HEK293 (cell line): Measurements from ENCODE around the gene MED13L.

ENCODE experiments used
- CTCF ChIA-PET: fragments of 350-600 bp; formaldehyde crosslinking; extraction: SDS; loops from one replicate; lab custom pipeline; 2021; ENCODE audit warnings: antibody characterized with exemption; lab: Yijun Ruan, JAX
- POLR2A ChIA-PET: fragments of 300-600 bp; formaldehyde crosslinking; extraction: SDS; loops from one replicate; lab custom pipeline; 2020; ENCODE audit warnings: antibody characterized with exemption, inconsistent platforms; lab: Yijun Ruan, JAX
- H3K27ac ChIP-seq: fragments of 200-500 bp; sonication (Bioruptor generic); 2 replicates; pipeline ENCODE4 v1.5.1; 2014; ENCODE audit warnings: low read depth, low read length, control low read depth, inconsistent platforms; ENCODE audit errors: extremely low read depth
- H3K36me3 ChIP-seq, 2 experiments: fragments of 200-500 bp in 1 of 2; sonication (Bioruptor generic) in 1 of 2; 1 replicate in 1 of 2; 2 replicates in 1 of 2; pipeline ENCODE4 v1.5.1; 2014 to 2017; ENCODE audit warnings: inconsistent platforms in 2 of 2, low read length in 2 of 2; ENCODE audit not compliant: control insufficient read depth in 2 of 2, insufficient read depth in 1 of 2
- H3K4me1 ChIP-seq: fragments of 200-500 bp; sonication (Bioruptor generic); 2 replicates; pipeline ENCODE4 v1.5.1; 2014; ENCODE audit warnings: mild to moderate bottlenecking, low read length, inconsistent platforms; ENCODE audit not compliant: control insufficient read depth, insufficient read depth
- H3K4me3 ChIP-seq: 2 replicates; pipeline ENCODE4 v1.5.1; 2011; ENCODE audit warnings: low read depth, mild to moderate bottlenecking, control low read depth, low read length, moderate library complexity
- H3K9me3 ChIP-seq: fragments of 200-500 bp; sonication (Bioruptor generic); 2 replicates; pipeline ENCODE4 v1.5.1; 2014; ENCODE audit warnings: low read depth, low read length, inconsistent platforms; ENCODE audit not compliant: control insufficient read depth, insufficient read depth
- HOXA7 ChIP-seq: sonication (generic); formaldehyde crosslinking; IDR thresholded peaks from 2 replicates; pipeline ENCODE4 v1.8.1; 2022; ENCODE audit warnings: missing genetic modification reagents, borderline replicate concordance
- KLF17 ChIP-seq: fragments of 450-650 bp; formaldehyde crosslinking; IDR thresholded peaks from 2 replicates; pipeline ENCODE4 v1.5.1; 2016; ENCODE audit warnings: missing biosample characterization, missing genetic modification characterization
- PRDM1 ChIP-seq: fragments of 450-650 bp; formaldehyde crosslinking; IDR thresholded peaks from 2 replicates; pipeline ENCODE4; 2016; ENCODE audit warnings: missing biosample characterization, missing genetic modification characterization
- SALL2 ChIP-seq: fragments of 450-650 bp; formaldehyde crosslinking; IDR thresholded peaks from 2 replicates; pipeline ENCODE4 v1.5.0; 2017; ENCODE audit warnings: missing biosample characterization, mild to moderate bottlenecking, missing genetic modification characterization, borderline replicate concordance
- ZBTB21 ChIP-seq: fragments of 450-650 bp; formaldehyde crosslinking; IDR thresholded peaks from 2 replicates; pipeline ENCODE4 v1.5.1; 2017; ENCODE audit warnings: missing biosample characterization, missing genetic modification characterization
- ZNF114 ChIP-seq: fragments of 450-650 bp; formaldehyde crosslinking; IDR thresholded peaks from 2 replicates; pipeline ENCODE4 v1.5.0; 2017; ENCODE audit warnings: missing biosample characterization, missing genetic modification characterization
- ZNF174 ChIP-seq: fragments of 450-650 bp; formaldehyde crosslinking; IDR thresholded peaks from 2 replicates; pipeline ENCODE4 v1.5.0; 2017; ENCODE audit warnings: missing biosample characterization, mild to moderate bottlenecking, missing genetic modification characterization
- ZNF18 ChIP-seq: fragments of 450-650 bp; formaldehyde crosslinking; IDR thresholded peaks from 2 replicates; pipeline ENCODE4 v1.5.1; 2016; ENCODE audit warnings: missing biosample characterization, missing genetic modification characterization
- ZNF184 ChIP-seq: fragments of 450-650 bp; IDR thresholded peaks from 2 replicates; pipeline ENCODE4 v1.5.1; 2018; ENCODE audit warnings: missing biosample characterization, mild to moderate bottlenecking, missing genetic modification characterization
- ZNF341 ChIP-seq: fragments of 450-650 bp; formaldehyde crosslinking; IDR thresholded peaks from 2 replicates; pipeline ENCODE4; 2016; ENCODE audit warnings: low read depth, missing biosample characterization, missing genetic modification characterization
- ZNF48 ChIP-seq: fragments of 450-650 bp; formaldehyde crosslinking; IDR thresholded peaks from 2 replicates; pipeline ENCODE4 v1.5.1; 2016; ENCODE audit warnings: missing biosample characterization, missing genetic modification characterization
- ZNF571 ChIP-seq: fragments of 450-650 bp; formaldehyde crosslinking; IDR thresholded peaks from 2 replicates; pipeline ENCODE4 v1.5.0; 2017; ENCODE audit warnings: missing biosample characterization, missing genetic modification characterization
- ZNF621 ChIP-seq: fragments of 450-650 bp; formaldehyde crosslinking; IDR thresholded peaks from 2 replicates; pipeline ENCODE4 v1.5.1; 2017; ENCODE audit warnings: missing biosample characterization, missing genetic modification characterization
- ZNF664 ChIP-seq: fragments of 450-650 bp; formaldehyde crosslinking; IDR thresholded peaks from 2 replicates; pipeline ENCODE4 v1.5.1; 2016; ENCODE audit warnings: missing biosample characterization, missing genetic modification characterization
- ZNF776 ChIP-seq: fragments of 450-650 bp; formaldehyde crosslinking; IDR thresholded peaks from 2 replicates; pipeline ENCODE4 v1.5.0; 2017; ENCODE audit warnings: missing biosample characterization, missing genetic modification characterization, borderline replicate concordance
- ZNF791 ChIP-seq: fragments of 450-650 bp; formaldehyde crosslinking; IDR thresholded peaks from 2 replicates; pipeline ENCODE4 v1.5.1; 2016; ENCODE audit warnings: missing biosample characterization, missing genetic modification characterization
- ZNF792 ChIP-seq: fragments of 450-650 bp; formaldehyde crosslinking; IDR thresholded peaks from 2 replicates; pipeline ENCODE4 v1.5.1; 2016; ENCODE audit warnings: missing biosample characterization, missing genetic modification characterization
- ZSCAN18 ChIP-seq: fragments of 450-650 bp; formaldehyde crosslinking; IDR thresholded peaks from 2 replicates; pipeline ENCODE4 v1.5.1; 2016; ENCODE audit warnings: missing biosample characterization, missing genetic modification characterization
- ZXDB ChIP-seq: fragments of 450-650 bp; formaldehyde crosslinking; IDR thresholded peaks from 2 replicates; pipeline ENCODE4 v1.5.1; 2016; ENCODE audit warnings: missing biosample characterization, missing genetic modification characterization

MED13L gene

GRCh38 chr12:116174006-116174405, 103.5 kb downstream of the MED13L start:
- POLR2A ChIA-PET: no interaction called here
- TF ChIP-seq KLF17 (no peak), ZNF341 (tag by site-specific recombination) (no peak), SALL2 (tag by site-specific recombination) (no peak), ZNF791 (tag by site-specific recombination) (no peak), ZSCAN18 (tag by site-specific recombination) (no peak), ZNF621 (no peak), ZNF664 (tag by site-specific recombination) (no peak), ZXDB (tag by site-specific recombination) (no peak), ZNF48 (tag by site-specific recombination) (no peak), ZNF114 (tag by site-specific recombination) (no peak), ZNF174 (no peak)
- TF ChIP-seq, all 188 proteins: peak for 0

GRCh38 chr12:116172224-116172849, 105.2 kb downstream of the MED13L start:
- TF ChIP-seq PRDM1 (peak; percentile 70), ZNF18 (tag by site-specific recombination) (no peak)
- peaks cover 8% of the 10 kb centered on the region; the same call in 1 of the 2 replicates for H3K4me1 ChIP-seq
- ChIA-PET POLR2A (no interaction called here), CTCF (interaction anchor here (0.6 to 1.0 kb wide), 3 partner anchors 119 to 501 kb away, joined by 3 to 4 read pairs (median 3); no protein-coding TSS in a partner anchor)
- no peak overlapping the region for H3K4me3 ChIP-seq
- no peak overlapping the region for H3K27ac ChIP-seq
- no peaks in the 10 kb centered on the region for H3K9me3 ChIP-seq
- H3K36me3 ChIP-seq: no peaks in the 10 kb centered on the region

More at GRCh38 chr12:116174006-116174405, 103.5 kb downstream of the MED13L start:
- Histone ChIP-seq H3K36me3 (no peaks in the 10 kb centered on the region; a peak in 1 of 3 replicates), H3K4me1 (peaks cover 8% of the 10 kb centered on the region; the same call in 1 of the 2 replicates), H3K4me3 (no peak overlapping the region), H3K9me3 (no peaks in the 10 kb centered on the region), H3K27ac (no peak overlapping the region)
- CTCF ChIA-PET: interaction anchor here (0.6 to 0.7 kb wide), 2 partner anchors 33 to 63 kb away, joined by 3 read pairs; no protein-coding TSS in a partner anchor

GRCh38 chr12:116171549-116171948, 105.9 kb downstream of the MED13L start:
- TF ChIP-seq HOXA7 (CRISPR knock-in tag) (no peak), ZNF571 (tag by site-specific recombination) (no peak), ZNF184 (tag by site-specific recombination) (no peak), ZNF792 (tag by site-specific recombination) (no peak), ZBTB21 (tag by site-specific recombination) (no peak), ZNF776 (no peak), ZNF114 (tag by site-specific recombination) (no peak)
- TF ChIP-seq, all 188 proteins: peak for 0
- CTCF ChIA-PET: interaction anchor here (0.6 to 1.7 kb wide), 3 partner anchors 65 to 502 kb away, joined by 3 to 5 read pairs (median 4); no protein-coding TSS in a partner anchor
- no peaks in the 10 kb centered on the region for H3K9me3 ChIP-seq
- POLR2A ChIA-PET: no interaction called here
- H3K36me3 ChIP-seq: no peaks in the 10 kb centered on the region
- no peak overlapping the region for H3K4me3 ChIP-seq
- no peak overlapping the region for H3K27ac ChIP-seq
- peaks cover 8% of the 10 kb centered on the region; the same call in 1 of the 2 replicates for H3K4me1 ChIP-seq
